B cell (primary cell): ENCODE data around the gene DISP2.

Experiments used
- CTCF ChIP-seq: fragments of 200-600 bp; IDR thresholded peaks from one replicate; pipeline ENCODE4 v1.8.0; 2022; ENCODE audit warnings: antibody characterized with exemption, mild to moderate bottlenecking
- EZH2 ChIP-seq: IDR thresholded peaks from 2 replicates; pipeline ENCODE4 v1.6.1; 2012; ENCODE audit warnings: borderline replicate concordance, low read depth, mild to moderate bottlenecking, moderate library complexity, low read length; ENCODE audit not compliant: insufficient read depth, poor library complexity, severe bottlenecking

DNA sequence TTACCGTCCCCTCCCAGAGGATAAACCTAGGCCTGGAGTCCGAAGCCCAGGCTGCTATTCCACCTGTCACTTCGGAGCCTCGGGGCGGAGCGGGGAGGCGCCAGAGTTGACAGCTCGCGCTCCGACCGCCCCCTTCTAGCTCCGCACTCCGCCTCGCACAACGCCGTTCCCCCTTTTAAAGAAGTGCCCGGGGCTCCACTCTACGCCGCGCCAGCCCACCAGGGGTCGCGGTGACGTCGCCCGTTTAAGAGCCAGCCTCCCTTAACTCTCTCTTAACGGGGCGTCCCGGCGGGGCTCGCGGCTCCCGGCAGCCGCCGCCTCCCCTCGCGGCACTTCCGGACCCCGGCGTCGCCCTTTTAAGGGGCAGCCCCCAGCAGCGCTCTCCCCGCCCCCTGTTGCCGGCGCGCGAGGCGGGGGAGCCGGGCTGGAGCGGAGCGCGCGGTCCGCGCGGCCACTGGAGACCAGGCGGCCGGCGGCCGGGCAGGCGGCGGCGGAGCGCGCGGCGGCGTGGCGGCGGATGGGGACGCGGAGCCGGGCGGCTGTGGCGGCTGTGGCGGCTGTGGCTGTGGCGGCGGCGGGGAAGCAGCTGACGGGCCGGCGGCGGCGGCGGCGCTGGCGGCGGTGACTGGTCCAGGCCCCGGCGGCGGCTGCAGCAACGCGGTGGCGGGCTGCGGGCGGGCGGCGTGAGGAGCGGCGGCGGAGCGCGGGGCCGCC is 34.6 kb upstream of the DISP2 start, which contains the start of gene INAFM2:
- TF ChIP-seq CTCF, result peak; percentile 75
- TF ChIP-seq EZH2, result no peak
